Middle frontal gyrus (tissue), 1 donor: ENCODE measurements around the gene GAPT.

Experiments used
- DNase-seq: peaks from one replicate; pipeline ENCODE4 v3.0.0-alpha.2; 2015; ENCODE audit warnings: low spot score; ENCODE audit errors: extremely low spot score

GAPT gene

GRCh38 chr5:58491216-58491892 lies at the start of gene GAPT:
Gene GAPT, plus strand, starts transcription at chr5:58491435. Its CDS starts 3,102 bp downstream, at chr5:58494537.
- DNase-seq, result no peak

DNA sequence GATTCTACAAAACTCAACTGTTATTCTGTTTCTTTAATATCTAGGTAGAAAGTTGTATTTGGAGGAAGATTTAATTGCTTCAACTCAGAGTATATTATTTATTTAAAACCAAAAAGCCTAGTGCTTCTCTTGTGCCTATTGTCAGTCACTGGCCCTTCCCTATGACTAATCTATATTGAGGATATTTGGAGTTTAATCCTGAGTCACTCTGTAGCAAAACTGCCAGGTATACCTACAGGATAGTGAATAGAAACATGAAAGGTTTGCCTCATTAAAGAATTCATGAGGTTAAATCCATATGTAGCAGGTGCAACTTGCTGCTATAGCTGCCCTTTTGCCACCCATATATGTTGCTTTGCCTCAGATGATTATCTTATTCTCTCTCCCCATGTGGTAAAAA lies 46.4 kb upstream of the GAPT start:
- DNase-seq, result no peak

GRCh38 chr5:58446024-58446423 lies 45.2 kb upstream of the GAPT start:
- DNase-seq, result no peak

- DNase-seq, result no peak
Observed at GRCh38 chr5:58447226-58447625, 44.0 kb upstream of the GAPT start.

DNA sequence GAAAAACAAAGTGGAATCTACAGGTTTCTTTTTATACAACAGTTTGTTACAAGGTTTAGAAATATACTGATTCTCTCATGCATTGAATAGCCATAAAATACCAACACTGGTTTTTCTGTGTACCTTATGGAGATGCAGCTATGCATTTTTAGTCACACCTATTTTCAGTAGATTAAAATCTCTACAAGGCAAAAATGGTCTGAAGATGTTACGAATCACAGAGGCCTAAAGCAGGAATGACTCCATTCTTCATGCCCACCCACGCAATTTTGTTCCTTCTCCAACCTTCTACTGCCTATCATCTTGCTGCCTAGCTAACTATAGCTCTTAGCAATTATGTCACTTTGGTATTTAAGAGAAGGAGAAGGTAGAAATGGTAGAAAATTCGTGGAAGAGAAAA lies 41.2 kb upstream of the GAPT start:
- no peak for DNase-seq

- no peak for DNase-seq
Observed at GRCh38 chr5:58450811-58451629, 40.2 kb upstream of the GAPT start.

DNA sequence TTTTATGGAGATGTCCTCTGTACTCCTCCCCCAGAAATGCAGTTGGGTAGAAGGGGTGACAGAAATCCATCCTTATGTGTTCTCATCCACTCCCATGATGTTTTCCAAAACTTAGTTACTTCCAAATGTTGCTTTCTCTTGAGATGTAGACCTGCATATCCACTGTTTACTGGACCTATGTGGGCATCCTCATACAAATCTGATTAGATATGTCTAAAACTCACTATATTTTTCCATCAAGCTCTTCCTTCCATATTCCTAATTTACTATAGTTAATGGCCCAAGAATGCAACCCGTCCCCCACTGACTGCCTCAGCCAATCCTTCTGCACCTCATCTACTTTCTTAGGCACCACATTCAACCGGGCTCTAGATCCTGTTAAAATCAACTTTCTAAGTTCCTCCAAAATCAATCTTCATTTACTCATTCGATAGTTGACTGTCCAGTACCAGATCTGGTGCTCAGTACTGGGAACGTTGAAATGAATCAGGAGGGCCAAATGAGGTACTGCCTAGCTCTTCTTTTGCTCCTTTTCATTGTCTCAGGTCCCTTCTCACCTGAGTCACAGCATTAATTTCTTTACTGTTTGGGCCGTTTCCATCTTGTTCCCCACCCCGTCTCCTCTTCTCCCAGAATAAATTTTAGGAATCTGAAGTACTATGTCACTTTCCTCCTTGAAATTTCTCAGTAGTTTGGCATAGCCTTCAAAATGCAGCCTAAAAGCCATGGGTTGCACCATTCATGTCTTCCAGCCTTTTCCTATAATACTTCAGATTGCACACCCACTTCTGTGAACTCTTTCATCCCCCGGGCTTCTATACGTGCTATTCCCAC lies 39.3 kb upstream of the GAPT start:
- DNase-seq, result no peak

DNA sequence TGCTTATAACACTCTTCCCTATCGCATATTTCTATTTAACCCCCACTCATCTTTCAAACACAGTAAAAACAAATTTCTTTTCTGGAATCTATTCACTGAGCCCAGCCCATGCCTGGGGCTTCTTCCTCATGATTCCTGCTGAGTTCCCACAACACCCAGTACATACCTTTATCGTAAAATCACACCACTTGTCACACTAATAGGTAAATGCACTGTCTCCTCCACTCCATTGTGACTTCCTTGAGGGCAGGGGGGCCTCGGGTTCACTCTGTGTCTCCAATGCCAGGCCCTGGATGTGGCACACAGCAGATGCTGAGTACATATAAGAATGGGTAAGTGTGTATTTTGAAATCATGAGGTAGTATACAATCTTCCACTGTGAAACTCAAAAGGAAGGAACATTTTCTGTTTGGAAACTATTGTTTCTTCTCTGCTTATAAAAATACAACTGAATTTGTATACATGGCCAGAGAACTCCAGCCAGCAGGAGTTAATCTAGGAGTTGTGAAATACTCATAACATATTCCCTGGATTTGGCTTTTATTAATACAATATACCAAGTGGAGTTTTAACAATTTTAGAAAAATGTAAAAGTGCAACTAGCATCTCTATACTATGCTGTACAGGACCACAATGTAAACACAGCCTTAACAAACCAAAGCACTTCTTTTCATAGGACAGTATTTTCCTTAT lies 38.5 kb upstream of the GAPT start:
- no peak for DNase-seq

- no peak for DNase-seq
Observed at GRCh38 chr5:58453306-58453705, 37.9 kb upstream of the GAPT start.

- no peak for DNase-seq
Observed at GRCh38 chr5:58454025-58454424, 37.2 kb upstream of the GAPT start.

GRCh38 chr5:58455066-58455465 lies 36.2 kb upstream of the GAPT start:
- no peak for DNase-seq

GRCh38 chr5:58455480-58455879 lies 35.8 kb upstream of the GAPT start:
- DNase-seq, result no peak

GRCh38 chr5:58456026-58456425 lies 35.2 kb upstream of the GAPT start:
- no peak for DNase-seq

DNA sequence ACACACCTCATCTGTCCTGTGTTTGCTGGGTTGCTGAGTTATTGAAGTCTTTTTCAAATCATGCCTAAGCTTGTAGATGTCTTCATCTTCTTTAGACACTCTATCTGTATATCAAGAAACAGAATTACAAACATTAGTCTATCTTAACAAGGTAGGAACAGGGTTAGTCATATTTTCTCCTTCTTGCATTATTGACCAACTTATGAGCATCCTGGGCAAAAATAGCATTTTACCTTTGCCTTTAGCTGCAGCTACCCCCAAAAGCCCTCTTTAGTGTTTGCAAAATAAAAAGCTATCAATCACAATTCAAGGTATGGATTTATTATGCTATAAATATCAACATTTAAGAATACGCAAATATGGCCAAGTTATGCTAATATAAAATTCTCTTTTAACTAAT lies 34.7 kb upstream of the GAPT start:
- no peak for DNase-seq

DNA sequence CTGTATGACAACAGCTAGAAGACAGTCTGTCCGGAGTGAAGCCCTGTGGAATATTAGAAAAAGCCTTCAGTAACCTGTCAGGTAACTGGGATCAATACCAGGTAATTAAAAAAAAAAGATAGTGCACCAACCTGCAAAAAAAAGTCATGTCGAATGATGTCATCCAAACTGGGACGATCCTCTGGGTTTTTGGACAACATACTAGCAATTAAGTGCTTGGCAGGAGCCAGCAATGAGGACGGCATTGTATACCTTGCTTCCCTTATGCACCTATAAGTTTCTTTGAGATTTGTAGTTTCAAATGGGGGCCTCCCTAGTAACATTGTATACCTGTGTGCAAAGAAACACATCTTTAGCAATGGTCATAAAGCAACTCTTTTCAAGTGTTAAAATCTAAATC lies 34.2 kb upstream of the GAPT start:
- DNase-seq, result no peak

GRCh38 chr5:58458141-58458742 lies 33.0 kb upstream of the GAPT start:
- no peak for DNase-seq

- DNase-seq, result no peak
Observed at GRCh38 chr5:58458743-58459145, 32.5 kb upstream of the GAPT start.

GRCh38 chr5:58459146-58460001 lies 31.9 kb upstream of the GAPT start:
- DNase-seq, result no peak

DNA sequence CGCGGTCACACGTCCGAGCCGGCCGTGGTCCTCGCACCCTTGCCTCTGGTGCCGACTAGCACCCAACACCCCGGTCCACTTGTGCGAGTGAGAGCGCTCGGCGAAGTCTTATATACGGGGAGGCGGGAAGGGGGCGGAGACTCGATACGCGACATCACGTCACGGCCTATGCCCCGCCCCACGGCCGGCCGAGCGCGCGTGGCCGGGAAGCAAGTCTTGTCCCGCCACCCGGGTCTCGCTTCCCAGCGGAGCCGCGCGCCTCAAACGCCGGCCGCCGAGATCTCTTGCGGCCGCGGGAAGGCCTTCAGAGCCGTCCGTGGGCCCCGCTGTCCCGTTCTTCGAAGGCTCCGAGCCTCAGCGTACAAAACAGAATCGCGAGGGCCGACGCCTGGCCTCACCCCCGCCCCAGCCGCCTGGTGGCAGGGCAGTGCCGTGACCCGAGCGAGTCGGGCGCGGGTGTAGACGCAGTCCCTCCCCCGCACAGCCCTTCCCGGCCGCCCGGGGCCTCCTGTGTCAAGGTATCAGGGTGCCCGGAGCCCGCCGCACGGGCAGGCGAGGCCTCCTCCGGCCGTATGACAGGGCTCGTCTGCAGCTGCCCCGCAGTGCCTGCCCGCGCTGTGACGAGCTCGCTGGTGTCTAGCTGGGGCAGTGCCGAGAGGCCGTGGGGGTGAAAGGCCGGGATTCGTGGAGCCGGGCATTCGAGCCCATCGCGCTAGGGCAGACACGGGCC lies 31.1 kb upstream of the GAPT start, which contains the start of gene PLK2:
PLK2 (minus strand) TSS at position 85 of the 730 bp plus-strand sequence. CDS start 127 bp downstream, outside the sequence.
- DNase-seq, result peak; percentile 89
